Bronchial epithelial cell (primary cell): ENCODE measurements around the gene PROKR2. TPM values are rescaled to one million over a fixed set of nuclear protein-coding genes. Genes with fewer than 3 reads are reported as not detected.

ENCODE experiments used
- DNase-seq: peaks from one replicate; pipeline ENCODE4 v3.0.0-alpha.2; 2010; ENCODE audit warnings: low read depth
- FAIRE-seq: peaks from 2 replicates; lab custom pipeline; 2011; peaks lifted over from hg19 to GRCh38; lab: Jason Lieb, UNC
- H3K27me3 ChIP-seq: 2 replicates; pipeline ENCODE4 v1.5.1; 2011; ENCODE audit warnings: low read length; ENCODE audit not compliant: control insufficient read depth, insufficient read depth
- H3K36me3 ChIP-seq: 2 replicates; pipeline ENCODE4 v1.5.1; 2011; ENCODE audit warnings: low read length; ENCODE audit not compliant: control insufficient read depth, insufficient read depth
- H3K4me3 ChIP-seq: 2 replicates; pipeline ENCODE4 v1.5.1; 2011; ENCODE audit warnings: mild to moderate bottlenecking, low read depth, low read length, control low read depth
- total RNA-seq: library from RNA; depleted of rRNA; stranded (reverse); fragments of >200 nt; gene quantifications from 2 replicates; pipeline ENCODE4 v1.2.1, GENCODE V29; 2014
- TF ChIP-seq, protein P1 (sequence below): IDR thresholded peaks from 2 replicates; pipeline ENCODE4 v1.5.1; 2011; ENCODE audit warnings: mild to moderate bottlenecking, moderate library complexity, low read length, control low read depth, inconsistent platforms; ENCODE audit not compliant: insufficient read depth, severe bottlenecking

Gene PROKR2
- total RNA-seq, 1 donor from 2014 or later, result not detected

DNA sequence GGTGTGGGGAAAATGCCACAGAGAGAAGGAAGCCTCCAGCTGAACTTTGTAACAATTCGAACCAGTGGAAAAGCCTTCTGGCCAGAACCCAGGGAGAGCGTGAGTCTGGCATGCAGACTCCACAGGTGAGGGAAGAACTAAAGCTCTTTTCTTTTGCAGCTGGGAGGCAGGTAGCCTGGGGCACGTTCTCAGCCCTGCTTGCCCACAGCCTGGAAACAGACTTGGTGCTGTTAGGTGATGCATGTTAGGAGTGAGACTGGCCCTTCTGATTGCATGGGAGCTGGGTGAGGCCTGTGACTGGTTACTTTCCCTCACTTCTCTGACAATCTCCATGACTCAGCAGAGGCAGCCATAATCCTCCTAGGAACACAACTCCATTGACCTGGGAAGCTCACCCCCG, 34.2 kb downstream of the PROKR2 start:
- no peaks in the 10 kb centered on the region for H3K36me3 ChIP-seq
- no peak for FAIRE-seq
- DNase-seq, result no peak
- no peak overlapping the region for H3K4me3 ChIP-seq
- TF ChIP-seq, protein P1, sequence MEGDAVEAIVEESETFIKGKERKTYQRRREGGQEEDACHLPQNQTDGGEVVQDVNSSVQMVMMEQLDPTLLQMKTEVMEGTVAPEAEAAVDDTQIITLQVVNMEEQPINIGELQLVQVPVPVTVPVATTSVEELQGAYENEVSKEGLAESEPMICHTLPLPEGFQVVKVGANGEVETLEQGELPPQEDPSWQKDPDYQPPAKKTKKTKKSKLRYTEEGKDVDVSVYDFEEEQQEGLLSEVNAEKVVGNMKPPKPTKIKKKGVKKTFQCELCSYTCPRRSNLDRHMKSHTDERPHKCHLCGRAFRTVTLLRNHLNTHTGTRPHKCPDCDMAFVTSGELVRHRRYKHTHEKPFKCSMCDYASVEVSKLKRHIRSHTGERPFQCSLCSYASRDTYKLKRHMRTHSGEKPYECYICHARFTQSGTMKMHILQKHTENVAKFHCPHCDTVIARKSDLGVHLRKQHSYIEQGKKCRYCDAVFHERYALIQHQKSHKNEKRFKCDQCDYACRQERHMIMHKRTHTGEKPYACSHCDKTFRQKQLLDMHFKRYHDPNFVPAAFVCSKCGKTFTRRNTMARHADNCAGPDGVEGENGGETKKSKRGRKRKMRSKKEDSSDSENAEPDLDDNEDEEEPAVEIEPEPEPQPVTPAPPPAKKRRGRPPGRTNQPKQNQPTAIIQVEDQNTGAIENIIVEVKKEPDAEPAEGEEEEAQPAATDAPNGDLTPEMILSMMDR, result no peak
- peaks cover 1% of the 10 kb centered on the region for H3K27me3 ChIP-seq

DNA sequence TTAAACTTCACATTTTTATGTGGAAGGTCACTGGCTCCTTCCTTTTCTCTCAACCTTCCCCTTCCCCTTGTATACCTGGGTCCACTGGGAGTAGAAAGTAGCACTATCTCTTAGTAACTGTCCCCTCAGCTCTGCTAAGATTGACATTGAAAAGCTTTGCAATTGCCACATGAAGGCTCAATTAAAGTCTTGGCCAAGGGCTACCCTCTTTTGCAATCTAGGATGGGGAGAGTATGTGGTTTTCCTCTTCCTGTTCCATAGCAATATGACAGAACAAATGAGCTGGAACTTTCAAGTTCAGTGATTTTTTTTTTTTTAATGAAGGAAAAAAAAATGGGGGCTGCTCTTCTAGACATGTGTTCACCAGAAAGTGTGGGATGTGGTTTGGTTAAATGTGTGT, 37.1 kb downstream of the PROKR2 start:
- DNase-seq, result no peak
- no peak for FAIRE-seq
- H3K36me3 ChIP-seq, result no peaks in the 10 kb centered on the region
- TF ChIP-seq, protein P1, result no peak
- peaks cover 1% of the 10 kb centered on the region for H3K27me3 ChIP-seq
- no peak overlapping the region for H3K4me3 ChIP-seq

DNA sequence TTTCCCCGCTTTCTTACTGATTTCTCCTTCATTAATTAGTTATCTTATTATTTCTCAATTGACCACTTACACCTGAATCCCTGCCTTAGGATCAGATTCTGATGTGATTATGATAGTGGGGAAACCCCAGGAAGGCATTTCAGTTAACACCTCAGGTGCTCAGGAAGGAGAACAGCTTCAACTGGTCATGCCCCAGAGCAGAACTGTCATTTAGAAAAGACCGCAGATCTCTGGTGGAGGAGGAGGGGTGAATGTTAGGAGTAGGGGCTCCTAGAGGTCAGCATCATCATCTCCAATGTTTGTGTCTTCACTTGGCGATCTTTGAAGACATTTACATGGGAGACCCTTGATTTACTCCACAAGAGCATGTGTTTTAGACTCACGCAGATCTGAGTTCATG, 44.5 kb downstream of the PROKR2 start:
- TF ChIP-seq, protein P1, result no peak
- Histone ChIP-seq H3K36me3 (no peaks in the 10 kb centered on the region), H3K27me3 (no peaks in the 10 kb centered on the region), H3K4me3 (no peak overlapping the region)
- DNase-seq (no peak), FAIRE-seq (no peak)

DNA sequence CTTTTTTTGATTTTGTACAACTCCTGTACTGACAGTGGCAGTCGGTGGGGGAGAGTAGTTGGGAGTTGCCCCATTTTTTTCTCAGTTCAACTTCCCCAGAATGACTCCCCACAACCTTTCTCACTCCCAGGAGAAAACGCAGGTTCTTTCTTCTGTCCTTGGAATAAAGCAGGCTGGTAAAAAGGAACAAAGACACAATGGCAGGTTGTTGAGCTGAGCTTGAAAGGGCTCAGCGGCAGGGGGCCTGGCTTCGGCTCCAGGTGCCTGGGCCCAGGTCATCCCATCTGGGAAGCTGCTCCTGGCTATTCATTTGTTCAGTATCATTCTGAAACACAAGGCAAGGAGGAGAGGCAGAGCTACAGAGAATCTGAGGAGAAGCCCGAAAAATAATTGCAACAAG, 46.2 kb downstream of the PROKR2 start:
- no peak for DNase-seq
- FAIRE-seq, result no peak
- no peaks in the 10 kb centered on the region for H3K27me3 ChIP-seq
- H3K36me3 ChIP-seq, result no peaks in the 10 kb centered on the region
- H3K4me3 ChIP-seq, result no peak overlapping the region
- TF ChIP-seq, protein P1, result no peak

DNA sequence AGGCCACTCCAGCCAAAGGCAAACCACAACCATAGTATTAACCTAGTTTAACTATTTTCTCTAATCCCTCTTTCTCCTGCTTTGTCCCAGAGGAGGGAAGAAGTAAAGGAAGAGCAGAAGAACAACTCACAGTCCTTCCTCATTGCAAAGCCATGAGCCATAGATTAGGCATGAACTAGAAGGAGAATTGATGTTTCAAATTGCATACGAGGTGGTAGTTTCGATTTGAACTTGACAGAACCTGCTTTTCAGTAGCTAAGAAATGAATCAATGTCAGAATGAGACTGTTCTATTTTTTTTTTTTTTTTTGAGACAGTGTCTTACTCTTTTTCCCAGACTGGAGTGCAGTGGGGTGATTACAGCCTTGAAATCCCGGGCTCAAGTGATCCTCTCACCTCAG, 48.3 kb downstream of the PROKR2 start:
- FAIRE-seq, result no peak
- peak; percentile 83 for DNase-seq
- TF ChIP-seq, protein P1, result no peak
- Histone ChIP-seq H3K27me3 (no peaks in the 10 kb centered on the region), H3K36me3 (no peaks in the 10 kb centered on the region), H3K4me3 (no peak overlapping the region)

DNA sequence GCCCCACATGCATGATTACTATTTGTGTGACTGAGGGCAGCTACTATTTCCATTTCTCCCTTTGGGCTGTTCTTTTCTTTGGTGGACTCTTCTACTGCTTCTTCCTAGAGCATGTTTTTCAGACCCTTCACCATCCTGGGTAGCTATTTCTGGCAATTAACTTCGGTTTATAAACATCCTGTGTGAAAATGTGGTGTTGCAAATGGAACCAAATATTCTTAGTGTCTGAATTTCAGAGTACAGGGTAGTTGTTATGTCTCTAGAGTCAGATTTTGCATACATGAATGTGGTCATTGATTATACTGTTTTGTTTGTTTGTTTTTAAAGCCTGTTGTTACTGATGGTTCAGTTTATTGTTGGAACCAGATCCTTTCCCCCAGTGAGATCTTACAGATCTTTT, 49.7 kb downstream of the PROKR2 start:
- TF ChIP-seq, protein P1, result no peak
- no peaks in the 10 kb centered on the region for H3K36me3 ChIP-seq
- FAIRE-seq, result no peak
- H3K4me3 ChIP-seq, result no peak overlapping the region
- no peak for DNase-seq
- no peaks in the 10 kb centered on the region for H3K27me3 ChIP-seq
